OCI-LY7 (cell line): Measurements from ENCODE around the gene SEMA4D. TPM values are rescaled to one million over a fixed set of nuclear protein-coding genes. Genes with fewer than 3 reads are reported as not detected.

Experiments used
- BruUV-seq: library from RNA; stranded (reverse); fragments of 400-500 nt; replicated peaks from 2 replicates; lab custom pipeline; 2021; lab: Mats Ljungman, UMichigan
- CTCF ChIA-PET: fragments of 300-600 bp; sonication (Branson Sonifier 250); formaldehyde crosslinking; loops from one replicate; lab custom pipeline; 2022; ENCODE audit warnings: antibody characterized with exemption; ENCODE audit not compliant: unreplicated experiment; lab: Charles Lee
- POLR2A ChIA-PET: fragments of 300-600 bp; sonication (Branson Sonifier 250); formaldehyde crosslinking; loops from one replicate; lab custom pipeline; 2022; ENCODE audit warnings: antibody characterized with exemption; lab: Charles Lee
- DNase-seq: peaks from one replicate; pipeline ENCODE4 v3.0.0-alpha.2; 2015; ENCODE audit warnings: low spot score
- H2AFZ ChIP-seq: fragments of 200-600 bp; sonication (generic), shearing (Covaris generic); 2 replicates; pipeline ENCODE4 v1.6.1; 2014; ENCODE audit warnings: mild to moderate bottlenecking, antibody characterized with exemption, low read length, moderate library complexity
- H3K27ac ChIP-seq: fragments of 200-600 bp; sonication (generic); 2 replicates; pipeline ENCODE4 v1.5.1; 2014; ENCODE audit warnings: mixed run types, low read depth, mild to moderate bottlenecking, moderate library complexity, low read length, inconsistent platforms; ENCODE audit not compliant: poor library complexity, severe bottlenecking
- H3K36me3 ChIP-seq: fragments of 200-600 bp; sonication (generic); 2 replicates; pipeline ENCODE4 v1.6.1; 2014; ENCODE audit warnings: mild to moderate bottlenecking, antibody characterized with exemption, low read length, moderate library complexity, mixed read lengths; ENCODE audit not compliant: insufficient read depth
- H3K4me1 ChIP-seq: fragments of 200-600 bp; sonication (generic); 2 replicates; pipeline ENCODE4 v1.5.1; 2014; ENCODE audit warnings: mild to moderate bottlenecking, low read length; ENCODE audit not compliant: insufficient read depth, poor library complexity, severe bottlenecking
- H3K4me2 ChIP-seq: fragments of 200-600 bp; sonication (generic); 2 replicates; pipeline ENCODE4 v1.6.1; 2014; ENCODE audit warnings: mild to moderate bottlenecking, low read length
- H3K4me3 ChIP-seq: fragments of 200-600 bp; sonication (generic); 2 replicates; pipeline ENCODE4 v1.5.1; 2014; ENCODE audit warnings: mild to moderate bottlenecking, low read depth, low read length; ENCODE audit not compliant: poor library complexity, severe bottlenecking
- H3K79me2 ChIP-seq: fragments of 200-600 bp; sonication (generic); 2 replicates; pipeline ENCODE4 v1.6.1; 2016; ENCODE audit warnings: low read depth, mild to moderate bottlenecking, low read length, moderate library complexity, mixed read lengths; ENCODE audit not compliant: insufficient read depth
- H3K9me2 ChIP-seq: fragments of 200-600 bp; sonication (generic); 2 replicates; pipeline ENCODE4 v1.6.1; 2016; ENCODE audit warnings: mild to moderate bottlenecking, low read length, mixed read lengths; ENCODE audit not compliant: insufficient read depth
- H3K9me3 ChIP-seq: fragments of 200-600 bp; sonication (generic); 2 replicates; pipeline ENCODE4 v1.6.1; 2014; ENCODE audit warnings: mild to moderate bottlenecking, mixed run types, low read length, mixed read lengths
- H4K20me1 ChIP-seq: fragments of 200-600 bp; sonication (generic); 2 replicates; pipeline ENCODE4 v1.6.1; 2014; ENCODE audit warnings: mild to moderate bottlenecking, antibody characterized with exemption, low read length, moderate library complexity, mixed read lengths; ENCODE audit not compliant: insufficient read depth
- EZH2phosphoT487 ChIP-seq: fragments of 200-600 bp; sonication (generic); IDR thresholded peaks from 2 replicates; pipeline ENCODE4 v1.6.1; 2018; ENCODE audit warnings: low read depth, borderline replicate concordance, mild to moderate bottlenecking, mixed run types, antibody characterized with exemption, low read length, moderate library complexity, mixed read lengths
- intact Hi-C: fragments of 100-400 bp; cut with micrococcal nuclease; formaldehyde crosslinking; loops from one replicate; pipeline ENCODE4 v1.10.0; 2022; ENCODE audit not compliant: unreplicated experiment
- total RNA-seq, 2 experiments: library from RNA; depleted of rRNA in 1 of 2; stranded (reverse); fragments of >200 nt in 1 of 2; shearing (Covaris generic) in 1 of 2; gene quantifications; 2 replicates each; pipeline ENCODE4 v1.2.3, GENCODE V29; 2014 to 2022
- TF ChIP-seq, protein P1 (sequence below): fragments of 200-600 bp; sonication (generic); conservative IDR thresholded peaks from 2 replicates; pipeline ENCODE4 v1.5.1; 2014; ENCODE audit warnings: mild to moderate bottlenecking, antibody characterized with exemption, low read length, moderate library complexity, mixed read lengths

SEMA4D gene
- total RNA-seq, 2 experiments from 2014 or later = 28.5 to 60.5 TPM

DNA sequence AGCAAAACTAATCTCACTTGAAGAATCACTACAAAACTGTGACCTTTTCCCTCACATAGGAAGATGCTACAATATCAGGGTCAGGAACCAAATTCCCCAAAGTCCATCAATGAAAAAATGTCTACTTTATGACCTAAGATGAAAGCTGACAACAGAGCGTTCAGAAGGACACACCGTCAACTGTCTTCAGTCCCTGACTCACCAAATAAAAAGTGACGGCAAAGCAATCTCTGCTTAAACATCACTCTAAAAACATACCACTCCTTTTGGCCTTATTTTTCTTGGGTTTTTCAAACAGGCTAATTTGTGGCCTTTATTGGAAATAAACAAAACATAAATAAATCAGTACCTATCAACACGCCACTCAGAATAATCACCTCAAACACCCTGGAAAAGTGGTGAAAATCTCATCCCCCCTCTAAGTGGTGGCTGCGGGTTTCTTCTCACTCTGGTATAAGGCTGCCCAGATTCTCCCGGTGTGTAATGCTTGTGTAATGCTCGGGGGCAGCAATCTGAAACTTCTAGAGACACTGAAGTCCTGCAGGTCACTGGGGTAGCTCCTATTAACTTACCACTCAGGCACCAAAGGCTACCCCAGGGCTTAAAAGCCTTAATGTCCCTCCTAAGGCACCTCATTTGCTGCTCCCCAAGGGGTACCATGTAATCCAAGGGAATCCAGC is 29.5 kb downstream of the SEMA4D start:
- no peaks in the 10 kb centered on the region for H3K9me3 ChIP-seq
- H3K27ac ChIP-seq = no peak overlapping the region
- no peak for DNase-seq
- no peaks in the 10 kb centered on the region for H3K36me3 ChIP-seq
- TF ChIP-seq, protein P1, sequence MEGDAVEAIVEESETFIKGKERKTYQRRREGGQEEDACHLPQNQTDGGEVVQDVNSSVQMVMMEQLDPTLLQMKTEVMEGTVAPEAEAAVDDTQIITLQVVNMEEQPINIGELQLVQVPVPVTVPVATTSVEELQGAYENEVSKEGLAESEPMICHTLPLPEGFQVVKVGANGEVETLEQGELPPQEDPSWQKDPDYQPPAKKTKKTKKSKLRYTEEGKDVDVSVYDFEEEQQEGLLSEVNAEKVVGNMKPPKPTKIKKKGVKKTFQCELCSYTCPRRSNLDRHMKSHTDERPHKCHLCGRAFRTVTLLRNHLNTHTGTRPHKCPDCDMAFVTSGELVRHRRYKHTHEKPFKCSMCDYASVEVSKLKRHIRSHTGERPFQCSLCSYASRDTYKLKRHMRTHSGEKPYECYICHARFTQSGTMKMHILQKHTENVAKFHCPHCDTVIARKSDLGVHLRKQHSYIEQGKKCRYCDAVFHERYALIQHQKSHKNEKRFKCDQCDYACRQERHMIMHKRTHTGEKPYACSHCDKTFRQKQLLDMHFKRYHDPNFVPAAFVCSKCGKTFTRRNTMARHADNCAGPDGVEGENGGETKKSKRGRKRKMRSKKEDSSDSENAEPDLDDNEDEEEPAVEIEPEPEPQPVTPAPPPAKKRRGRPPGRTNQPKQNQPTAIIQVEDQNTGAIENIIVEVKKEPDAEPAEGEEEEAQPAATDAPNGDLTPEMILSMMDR = no peak
- TF ChIP-seq EZH2phosphoT487 = no peak
- H3K4me3 ChIP-seq = no peak overlapping the region
- no peaks in the 10 kb centered on the region for H4K20me1 ChIP-seq
- no peaks in the 10 kb centered on the region for H3K79me2 ChIP-seq
- H3K4me1 ChIP-seq = peaks cover 65% of the 10 kb centered on the region
- intact Hi-C loops = no loop called here
- no peak overlapping the region for H2AFZ ChIP-seq
- BruUV-seq = no TSS peak
- ChIA-PET POLR2A (no interaction called here), CTCF (no interaction called here)
- 0 out of 2 replicates have a peak overlapping the region, but pooled peaks have one; percentile 43 for H3K4me2 ChIP-seq
- H3K9me2 ChIP-seq = no peaks in the 10 kb centered on the region

DNA sequence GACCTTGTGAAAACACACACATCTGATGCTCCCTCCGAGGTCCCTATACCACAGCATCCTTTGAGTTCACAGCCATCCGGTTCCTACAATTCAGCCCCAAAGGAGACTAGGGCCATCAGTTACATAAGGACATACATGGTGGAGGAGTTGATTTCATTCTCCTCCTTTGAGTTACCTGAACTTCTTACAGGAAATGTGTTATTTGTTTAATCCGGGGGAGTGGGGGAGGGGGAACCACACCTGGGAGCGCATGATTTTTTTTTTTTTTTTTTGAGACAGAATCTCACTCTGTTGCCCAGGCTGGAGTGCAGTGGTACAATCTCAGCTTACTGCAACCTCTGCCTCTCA is 30.7 kb downstream of the SEMA4D start:
- intact Hi-C loops = no loop called here
- DNase-seq = peak; percentile 36
- H3K9me3 ChIP-seq = no peaks in the 10 kb centered on the region
- H4K20me1 ChIP-seq = no peaks in the 10 kb centered on the region
- H3K27ac ChIP-seq = no peak overlapping the region
- no peaks in the 10 kb centered on the region for H3K79me2 ChIP-seq
- H3K4me2 ChIP-seq = peak overlapping the region; percentile 43
- H3K4me1 ChIP-seq = peaks cover 65% of the 10 kb centered on the region
- CTCF ChIA-PET = no interaction called here
- no TSS peak for BruUV-seq
- H3K9me2 ChIP-seq = no peaks in the 10 kb centered on the region
- no peak overlapping the region for H2AFZ ChIP-seq
- no peak overlapping the region for H3K4me3 ChIP-seq
- H3K36me3 ChIP-seq = no peaks in the 10 kb centered on the region
- POLR2A ChIA-PET = no interaction called here
- TF ChIP-seq, protein P1 = no peak
- TF ChIP-seq EZH2phosphoT487 = no peak

DNA sequence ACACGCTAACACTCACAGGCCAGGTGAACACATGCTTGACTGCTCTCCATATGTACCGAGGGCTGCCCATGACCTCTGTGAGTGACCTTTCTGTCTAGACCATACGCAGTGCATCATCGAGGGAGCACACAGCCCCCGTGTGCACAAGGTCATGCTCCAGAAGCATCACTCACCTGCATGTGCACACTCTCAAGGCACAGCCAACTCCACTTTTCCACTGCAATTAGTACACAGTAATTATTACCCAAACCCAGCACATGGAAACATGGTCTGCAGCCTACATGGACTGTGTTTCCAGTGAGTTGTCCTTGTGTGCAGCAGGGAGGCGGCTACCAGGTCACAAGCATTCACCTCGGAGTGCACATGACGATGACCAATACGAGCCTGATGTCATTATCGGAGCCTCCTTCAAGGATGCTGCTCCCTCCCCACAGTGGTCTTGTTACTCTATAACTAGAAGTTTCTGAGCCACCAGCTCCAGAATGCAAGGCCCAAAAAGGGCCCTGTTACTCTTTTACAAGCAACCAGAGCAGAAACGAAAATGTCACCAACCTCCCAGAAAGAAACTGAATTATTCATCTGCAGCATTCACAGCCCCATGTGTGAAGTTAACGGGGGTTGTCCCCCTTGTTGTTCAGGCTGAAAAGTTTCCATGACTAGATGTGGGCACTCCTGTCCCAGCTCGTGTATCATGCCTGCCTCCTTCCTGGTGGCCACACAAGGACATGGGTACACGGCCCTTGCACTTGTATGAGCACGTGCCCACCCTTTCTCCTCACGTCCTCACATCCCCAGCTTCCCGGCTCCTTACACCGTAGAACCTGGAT is 31.2 kb downstream of the SEMA4D start:
- no peak overlapping the region for H2AFZ ChIP-seq
- H3K4me2 ChIP-seq = peak overlapping the region; percentile 43
- H3K79me2 ChIP-seq = no peaks in the 10 kb centered on the region
- H3K9me3 ChIP-seq = no peaks in the 10 kb centered on the region
- no peak overlapping the region for H3K4me3 ChIP-seq
- no TSS peak for BruUV-seq
- ChIA-PET CTCF (no interaction called here), POLR2A (no interaction called here)
- H3K36me3 ChIP-seq = no peaks in the 10 kb centered on the region
- intact Hi-C loops = no loop called here
- H3K9me2 ChIP-seq = no peaks in the 10 kb centered on the region
- H3K27ac ChIP-seq = no peak overlapping the region
- DNase-seq = no peak
- H3K4me1 ChIP-seq = peaks cover 65% of the 10 kb centered on the region
- H4K20me1 ChIP-seq = no peaks in the 10 kb centered on the region
- TF ChIP-seq, protein P1 = no peak
- no peak for TF ChIP-seq EZH2phosphoT487
